Activated T-cell treated with anti-CD3 and anti-CD28 coated beads for 1 hour (primary cell): ENCODE measurements around the gene RAB8B.

Experiments used
- DNase-seq: peaks from one replicate; pipeline ENCODE4 v3.0.0-alpha.2; 2020; ENCODE audit warnings: low read depth

RAB8B gene

DNA sequence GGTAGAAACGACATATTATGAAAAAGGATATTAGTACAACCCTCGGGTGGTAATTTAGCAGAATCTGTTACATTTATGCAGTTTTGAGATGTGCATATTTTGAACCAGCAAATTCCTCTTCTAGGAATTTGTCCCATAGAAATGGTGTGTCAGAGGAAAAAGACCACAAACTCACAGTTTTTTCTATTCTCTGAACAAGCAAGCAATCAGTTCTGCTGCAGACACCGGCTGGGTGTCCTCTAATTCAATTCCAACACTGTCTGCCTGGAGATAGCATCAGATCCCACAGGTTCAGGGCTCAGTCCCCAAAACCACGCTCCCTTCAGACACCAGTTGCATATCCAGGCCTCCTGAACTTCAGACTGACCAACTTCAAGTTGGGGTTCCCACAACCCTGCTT lies 124.4 kb downstream of the RAB8B start:
- DNase-seq: no peak

DNA sequence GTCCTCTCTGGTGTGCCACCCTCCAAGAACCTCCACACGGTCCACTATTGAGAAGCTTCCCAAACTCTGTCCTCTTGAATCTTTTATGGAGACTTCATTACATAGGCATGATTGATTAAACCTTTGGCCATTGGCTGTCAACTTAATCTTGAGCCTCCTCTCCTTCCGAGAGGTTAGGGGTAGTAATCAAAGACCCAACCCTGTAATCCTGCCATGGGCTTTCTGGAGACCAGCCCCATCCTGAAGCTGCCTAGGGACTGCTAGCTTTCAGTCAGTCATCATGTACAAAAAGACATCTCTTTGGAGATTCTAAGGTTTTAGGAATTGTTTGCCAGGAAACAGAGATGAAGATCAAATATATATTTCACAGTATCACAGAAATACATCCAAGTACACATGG lies 125.0 kb downstream of the RAB8B start:
- no peak for DNase-seq
